Epithelial cell of proximal tubule (primary cell): ENCODE results near the gene PPP1R17. TPM values are rescaled to one million over a fixed set of nuclear protein-coding genes. Genes with fewer than 3 reads are reported as not detected.

Source experiments
- DNase-seq: peaks from one replicate; pipeline ENCODE4 v3.0.0-alpha.2; 2011; ENCODE audit warnings: low read depth
- H3K4me3 ChIP-seq: 2 replicates; pipeline ENCODE4 v1.5.1; 2011; ENCODE audit warnings: low read depth, mild to moderate bottlenecking, low read length
- CTCF ChIP-seq: conservative IDR thresholded peaks from 2 replicates; pipeline ENCODE4 v1.5.1; 2012; ENCODE audit warnings: low read depth, mild to moderate bottlenecking, low read length
- total RNA-seq: library from RNA; depleted of rRNA; stranded (reverse); fragments of >200 nt; gene quantifications from 2 replicates; pipeline ENCODE4 v1.2.3, GENCODE V29; 2015

The PPP1R17 gene
- total RNA-seq, 1 donor from 2014 or later = not detected

- no peak overlapping the region for H3K4me3 ChIP-seq
- TF ChIP-seq CTCF = no peak
- DNase-seq = no peak
These were observed 35.6 kb upstream of the PPP1R17 start for GRCh38 chr7:31651234-31652062.

GRCh38 chr7:31652063-31652326 lies 35.0 kb upstream of the PPP1R17 start:
- no peak for DNase-seq
- TF ChIP-seq CTCF = no peak
- no peak overlapping the region for H3K4me3 ChIP-seq

GRCh38 chr7:31663072-31663471 lies 23.9 kb upstream of the PPP1R17 start:
- TF ChIP-seq CTCF = no peak
- no peak overlapping the region for H3K4me3 ChIP-seq
- no peak for DNase-seq

GRCh38 chr7:31664890-31665289 lies 22.1 kb upstream of the PPP1R17 start:
- TF ChIP-seq CTCF = no peak
- H3K4me3 ChIP-seq = no peak overlapping the region
- no peak for DNase-seq

GRCh38 chr7:31665546-31665945 lies 21.5 kb upstream of the PPP1R17 start:
- no peak for DNase-seq
- no peak overlapping the region for H3K4me3 ChIP-seq
- TF ChIP-seq CTCF = no peak

- TF ChIP-seq CTCF = no peak
- DNase-seq = no peak
These were observed 17.6 kb upstream of the PPP1R17 start for GRCh38 chr7:31669461-31669860.

More at GRCh38 chr7:31669461-31669860, 17.6 kb upstream of the PPP1R17 start:
- no peak overlapping the region for H3K4me3 ChIP-seq
